Neural cell (in vitro differentiated cells): ENCODE measurements around the gene PPL. TPM values are rescaled to one million over a fixed set of nuclear protein-coding genes. Genes with fewer than 3 reads are reported as not detected.

ENCODE experiments used
- H2AFZ ChIP-seq: fragments of 200-600, 300-800 bp; sonication (generic), shearing (Covaris generic); 2 replicates; pipeline ENCODE4 v1.6.0; 2014; ENCODE audit warnings: low read depth, mild to moderate bottlenecking, antibody characterized with exemption, low read length, moderate library complexity
- H3F3A ChIP-seq: fragments of 200-600 bp; shearing (Covaris generic); 2 replicates; pipeline ENCODE4 v1.6.1; 2016; ENCODE audit warnings: mild to moderate bottlenecking, moderate library complexity, mixed read lengths, antibody characterized with exemption, low read length; ENCODE audit not compliant: insufficient read depth, poor library complexity, severe bottlenecking
- H3K27ac ChIP-seq: fragments of 200-600, 300-800 bp; sonication (generic), shearing (Covaris generic); 2 replicates; pipeline ENCODE4 v1.5.1; 2014; ENCODE audit warnings: mild to moderate bottlenecking, low read length, moderate library complexity
- H3K27me3 ChIP-seq: fragments of 300-800, 200-600 bp; sonication (generic), shearing (Covaris generic); 2 replicates; pipeline ENCODE4 v1.6.0; 2014; ENCODE audit warnings: mild to moderate bottlenecking, low read depth, low read length, moderate library complexity; ENCODE audit not compliant: insufficient read depth
- H3K36me3 ChIP-seq: fragments of 300-800, 200-600 bp; sonication (generic), shearing (Covaris generic); 2 replicates; pipeline ENCODE4 v1.5.1; 2014; ENCODE audit warnings: mild to moderate bottlenecking, antibody characterized with exemption, low read length, moderate library complexity; ENCODE audit not compliant: insufficient read depth
- H3K4me2 ChIP-seq: fragments of 300-800, 200-600 bp; sonication (generic), shearing (Covaris generic); 2 replicates; pipeline ENCODE4 v1.6.0; 2014; ENCODE audit warnings: mild to moderate bottlenecking, low read length
- H3K4me3 ChIP-seq: fragments of 300-800, 200-600 bp; sonication (generic), shearing (Covaris generic); 2 replicates; pipeline ENCODE4 v1.5.1; 2014; ENCODE audit warnings: mild to moderate bottlenecking, low read length, moderate library complexity
- H3K79me2 ChIP-seq: fragments of 200-600 bp; shearing (Covaris generic); replicated peaks from 2 replicates; pipeline ENCODE4 v1.6.0; 2014; ENCODE audit warnings: mild to moderate bottlenecking, low read length, moderate library complexity; ENCODE audit not compliant: insufficient read depth
- H3K9ac ChIP-seq: fragments of 300-800, 200-600 bp; sonication (generic), shearing (Covaris generic); 2 replicates; pipeline ENCODE4 v1.6.1; 2016; ENCODE audit warnings: mild to moderate bottlenecking, low read length, mixed read lengths
- H3K9me2 ChIP-seq: fragments of 200-600 bp; shearing (Covaris generic); 2 replicates; pipeline ENCODE4 v1.6.1; 2016; ENCODE audit warnings: mild to moderate bottlenecking, low read length, mixed read lengths; ENCODE audit not compliant: insufficient read depth
- H3K9me3 ChIP-seq: fragments of 200-600, 300-800 bp; sonication (generic), shearing (Covaris generic); 2 replicates; pipeline ENCODE4 v1.6.1; 2016; ENCODE audit warnings: mild to moderate bottlenecking, mixed run types, low read length, moderate library complexity, mixed read lengths
- H4K20me1 ChIP-seq: fragments of 200-600 bp; shearing (Covaris generic); 2 replicates; pipeline ENCODE4 v1.6.1; 2016; ENCODE audit warnings: mild to moderate bottlenecking, mixed run types; ENCODE audit not compliant: insufficient read depth
- CTCF ChIP-seq: fragments of 450-650 bp; IDR thresholded peaks from 2 replicates; pipeline ENCODE4 v1.5.1; 2014; ENCODE audit warnings: antibody characterized with exemption, mild to moderate bottlenecking, moderate library complexity; ENCODE audit not compliant: poor library complexity, severe bottlenecking
- EP300 ChIP-seq: fragments of 450-650 bp; conservative IDR thresholded peaks from 2 replicates; pipeline ENCODE4 v1.6.1; 2014; ENCODE audit warnings: antibody characterized with exemption, mild to moderate bottlenecking, moderate library complexity; ENCODE audit not compliant: poor library complexity, severe bottlenecking
- EZH2 ChIP-seq: fragments of 200-600, 300-800 bp; shearing (Covaris generic), sonication (generic); IDR thresholded peaks from 2 replicates; pipeline ENCODE4 v1.6.1; 2014; ENCODE audit warnings: antibody characterized with exemption, low read length, borderline replicate concordance, mild to moderate bottlenecking; ENCODE audit not compliant: insufficient read depth, poor library complexity, severe bottlenecking
- MXI1 ChIP-seq: fragments of 450-650 bp; conservative IDR thresholded peaks from 2 replicates; pipeline ENCODE4 v1.6.1; 2014; ENCODE audit warnings: antibody characterized with exemption, mild to moderate bottlenecking; ENCODE audit not compliant: poor library complexity, severe bottlenecking
- POLR2AphosphoS5 ChIP-seq: IDR thresholded peaks from 2 replicates; pipeline ENCODE4 v1.6.1; 2012
- RAD21 ChIP-seq: fragments of 450-650 bp; conservative IDR thresholded peaks from 2 replicates; pipeline ENCODE4 v1.6.1; 2014; ENCODE audit warnings: antibody characterized with exemption, mild to moderate bottlenecking, moderate library complexity
- REST ChIP-seq: IDR thresholded peaks from 2 replicates; pipeline ENCODE4 v1.6.1; 2012; ENCODE audit warnings: borderline replicate concordance
- SMC3 ChIP-seq: fragments of 450-650 bp; conservative IDR thresholded peaks from 2 replicates; pipeline ENCODE4 v1.6.1; 2014; ENCODE audit warnings: antibody characterized with exemption, mild to moderate bottlenecking, moderate library complexity; ENCODE audit not compliant: poor library complexity
- TAF1 ChIP-seq: IDR thresholded peaks from 2 replicates; pipeline ENCODE4 v1.6.1; 2012; ENCODE audit warnings: low read depth
- polyA plus RNA-seq: library from polyadenylated mRNA; depleted of rRNA; stranded (reverse); fragments of >200 nt; gene quantifications from 2 replicates; pipeline ENCODE4 v1.2.3, GENCODE V29; 2014

PPL gene
- polyA plus RNA-seq, 1 donor from 2014 or later = 0.81 TPM

DNA sequence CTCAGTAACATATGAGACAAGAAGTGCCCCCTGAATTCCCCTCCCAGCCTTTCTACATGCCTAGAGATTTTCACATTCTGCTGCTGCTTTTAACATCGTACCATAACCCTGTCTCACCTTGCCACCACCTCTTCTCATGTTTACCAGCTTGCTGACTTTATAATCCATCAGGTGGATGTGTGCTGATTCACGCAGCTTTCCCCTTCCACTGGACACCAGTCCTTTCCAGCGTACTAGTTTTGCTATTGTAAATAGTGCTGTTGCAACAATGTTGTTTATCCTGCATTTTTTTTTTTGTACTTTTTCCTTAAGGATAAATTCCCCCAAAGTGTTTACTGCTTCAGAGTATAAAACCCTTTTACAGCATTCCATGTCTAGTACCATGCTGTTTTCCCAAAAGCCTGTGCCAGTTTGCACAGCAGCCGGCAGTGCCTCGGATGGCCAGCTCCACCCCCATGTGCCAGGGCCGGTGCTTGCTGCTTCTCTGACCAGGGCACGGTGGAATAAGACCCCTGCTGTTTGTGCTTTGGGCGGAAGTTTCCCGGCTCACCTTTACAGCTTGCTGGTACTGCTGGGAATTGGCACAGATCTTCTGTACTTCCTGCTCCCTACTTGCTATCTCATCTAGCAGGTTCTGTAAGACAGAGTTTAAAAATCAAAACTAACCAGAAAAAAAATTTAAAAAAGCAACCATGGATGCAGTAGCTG lies 48.4 kb downstream of the PPL start:
- TF ChIP-seq TAF1 (no peak), CTCF (no peak), REST (no peak), MXI1 (no peak), POLR2AphosphoS5 (no peak), EZH2 (no peak), RAD21 (no peak), SMC3 (no peak), EP300 (no peak)
- H3K27ac ChIP-seq = no peak overlapping the region
- no peak overlapping the region for H3K4me2 ChIP-seq
- no peak overlapping the region for H2AFZ ChIP-seq
- H3K9me2 ChIP-seq = no peaks in the 10 kb centered on the region
- no peaks in the 10 kb centered on the region for H3K27me3 ChIP-seq
- no peaks in the 10 kb centered on the region for H4K20me1 ChIP-seq
- no peaks in the 10 kb centered on the region for H3K36me3 ChIP-seq
- no peaks in the 10 kb centered on the region for H3K9me3 ChIP-seq
- no peak overlapping the region for H3K9ac ChIP-seq
- no peaks in the 10 kb centered on the region for H3K79me2 ChIP-seq
- H3F3A ChIP-seq = no peaks in the 10 kb centered on the region
- no peak overlapping the region for H3K4me3 ChIP-seq

GRCh38 chr16:4886151-4886550 lies 50.8 kb downstream of the PPL start:
- no peak overlapping the region for H3K9ac ChIP-seq
- H3K36me3 ChIP-seq = no peaks in the 10 kb centered on the region
- H3K4me3 ChIP-seq = no peak overlapping the region
- no peaks in the 10 kb centered on the region for H3K79me2 ChIP-seq
- TF ChIP-seq POLR2AphosphoS5 = no peak
- no peak for TF ChIP-seq RAD21
- TF ChIP-seq REST = no peak
- TF ChIP-seq MXI1 = no peak
- no peaks in the 10 kb centered on the region for H3K9me2 ChIP-seq
- no peaks in the 10 kb centered on the region for H3F3A ChIP-seq
- no peaks in the 10 kb centered on the region for H4K20me1 ChIP-seq
- no peaks in the 10 kb centered on the region for H3K27me3 ChIP-seq
- H3K9me3 ChIP-seq = no peaks in the 10 kb centered on the region
- no peak overlapping the region for H3K4me2 ChIP-seq
- no peak overlapping the region for H3K27ac ChIP-seq
- no peak overlapping the region for H2AFZ ChIP-seq
